ENCODE data around the gene TEX22. TPM values are rescaled to one million over a fixed set of nuclear protein-coding genes. Genes with fewer than 3 reads are reported as not detected.

Gene TEX22
- total RNA-seq, 2 experiments from 2014 or later: 2.0 to 2.6 TPM

DNA sequence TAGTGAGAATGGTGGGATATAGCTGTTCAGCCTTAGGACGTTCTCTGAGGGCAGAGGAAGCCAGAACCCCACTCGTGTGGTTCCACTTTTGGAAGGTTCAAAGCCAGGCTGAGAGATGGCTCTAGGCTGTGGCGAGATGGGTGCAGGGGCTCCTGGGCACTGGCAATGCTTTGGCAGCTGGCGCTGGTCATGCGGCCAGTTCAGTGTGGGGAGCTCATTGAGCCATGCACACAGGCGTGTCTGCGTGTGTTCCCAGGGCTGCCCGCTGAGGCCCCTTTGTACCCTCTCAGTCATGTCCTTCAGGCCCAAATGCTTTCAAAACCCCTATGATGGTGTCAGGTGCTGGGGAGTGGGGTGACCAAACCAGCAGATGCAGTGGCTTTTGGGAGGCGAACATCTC is 1.7 kb downstream of the TEX22 start:
- Mint-ChIP-seq H3K9me3 (peaks cover 27% of the 10 kb centered on the region), H3K27me3 (ENCODE audit: low read depth) (no peaks in the 10 kb centered on the region), H3K4me1 (ENCODE audit: low read depth) (peaks cover 42% of the 10 kb centered on the region), H3K27ac (no peak overlapping the region), H3K4me3 (peak overlapping the region; percentile 85), H3K36me3 (ENCODE audit: low read depth) (peaks cover 34% of the 10 kb centered on the region)
- intact Hi-C loops (cut with micrococcal nuclease): no loop called here
- DNase-seq: no peak
- CTCF ChIA-PET: no interaction called here

- Mint-ChIP-seq H3K27me3 (ENCODE audit: low read depth) (no peaks in the 10 kb centered on the region), H3K27ac (no peak overlapping the region), H3K9me3 (peaks cover 33% of the 10 kb centered on the region), H3K36me3 (ENCODE audit: low read depth) (peaks cover 34% of the 10 kb centered on the region), H3K4me1 (ENCODE audit: low read depth) (peaks cover 46% of the 10 kb centered on the region), H3K4me3 (no peak overlapping the region)
- intact Hi-C loops (cut with micrococcal nuclease): no loop called here
- CTCF ChIA-PET: interaction anchor here (0.9 kb wide), 1 partner anchor 88 kb away, joined by 3 read pairs; no protein-coding TSS in a partner anchor
- no peak for DNase-seq
Measured at GRCh38 chr14:105401699-105402098, 3.4 kb downstream of the TEX22 start.

DNA sequence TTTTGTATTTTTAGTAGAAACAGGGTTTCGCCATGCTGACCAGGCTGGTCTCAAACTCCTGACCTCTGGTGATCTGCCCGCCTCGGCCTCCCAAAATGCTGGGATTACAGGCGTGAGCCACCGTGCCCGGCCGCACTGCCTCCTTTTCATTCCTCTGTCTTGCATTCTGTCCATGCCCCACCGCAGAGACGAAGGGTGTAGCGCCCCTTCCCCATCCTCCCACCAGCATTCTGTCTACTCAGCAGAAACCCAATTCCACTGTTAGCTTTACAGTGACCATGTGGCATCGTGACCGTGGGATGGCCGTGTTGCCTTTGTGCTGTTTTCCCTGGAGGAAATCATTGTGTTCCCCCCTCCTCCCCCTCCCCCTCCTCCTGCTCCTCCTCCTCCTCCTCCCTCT is 10.3 kb downstream of the TEX22 start:
- peaks cover 10% of the 10 kb centered on the region for H3K9me3 Mint-ChIP-seq
- DNase-seq: no peak
- H3K27me3 Mint-ChIP-seq (ENCODE audit: low read depth): peaks cover 10% of the 10 kb centered on the region
- H3K27ac Mint-ChIP-seq: no peak overlapping the region
- H3K4me1 Mint-ChIP-seq (ENCODE audit: low read depth): peaks cover 19% of the 10 kb centered on the region
- CTCF ChIA-PET: no interaction called here
- H3K4me3 Mint-ChIP-seq: no peak overlapping the region
- H3K36me3 Mint-ChIP-seq (ENCODE audit: low read depth): no peaks in the 10 kb centered on the region
- intact Hi-C loops (cut with micrococcal nuclease): no loop called here

- intact Hi-C loops (cut with micrococcal nuclease): no loop called here
Measured at GRCh38 chr14:105409364-105409763, 11.0 kb downstream of the TEX22 start.

GRCh38 chr14:105410642-105411016 is 12.3 kb downstream of the TEX22 start:
- H3K27me3 Mint-ChIP-seq (ENCODE audit: low read depth): peaks cover 12% of the 10 kb centered on the region
- H3K4me1 Mint-ChIP-seq (ENCODE audit: low read depth): peaks cover 4% of the 10 kb centered on the region
- intact Hi-C loops (cut with micrococcal nuclease): no loop called here
- no peaks in the 10 kb centered on the region for H3K36me3 Mint-ChIP-seq (ENCODE audit: low read depth)
- CTCF ChIA-PET: interaction anchor here (1.0 to 1.1 kb wide), 2 partner anchors 12 to 70 kb away, joined by 3 read pairs; partner anchors contain the start of gene TEX22
- H3K9me3 Mint-ChIP-seq: peaks cover 2% of the 10 kb centered on the region
- no peak for DNase-seq
- H3K27ac Mint-ChIP-seq: no peak overlapping the region
- no peak overlapping the region for H3K4me3 Mint-ChIP-seq

More at GRCh38 chr14:105409364-105409763, 11.0 kb downstream of the TEX22 start:
- Mint-ChIP-seq H3K4me1 (ENCODE audit: low read depth) (peaks cover 12% of the 10 kb centered on the region), H3K4me3 (no peak overlapping the region), H3K27me3 (ENCODE audit: low read depth) (peaks cover 12% of the 10 kb centered on the region), H3K9me3 (peaks cover 10% of the 10 kb centered on the region), H3K36me3 (ENCODE audit: low read depth) (no peaks in the 10 kb centered on the region), H3K27ac (no peak overlapping the region)
- no peak for DNase-seq
- CTCF ChIA-PET: no interaction called here

- CTCF ChIA-PET: interaction anchor here (1.0 to 1.1 kb wide), 3 partner anchors 13 to 69 kb away, joined by 3 read pairs; partner anchors contain the start of gene TEX22
Measured at GRCh38 chr14:105411017-105411941, 12.9 kb downstream of the TEX22 start.

GRCh38 chr14:105411985-105412770 is 13.8 kb downstream of the TEX22 start:
- peaks cover 2% of the 10 kb centered on the region for H3K36me3 Mint-ChIP-seq (ENCODE audit: low read depth)
- H3K27ac Mint-ChIP-seq: no peak overlapping the region
- CTCF ChIA-PET: interaction anchor here (1.1 kb wide), 1 partner anchor 41 kb away, joined by 3 read pairs; no protein-coding TSS in a partner anchor
- peaks cover 4% of the 10 kb centered on the region for H3K4me1 Mint-ChIP-seq (ENCODE audit: low read depth)
- no peak for DNase-seq
- intact Hi-C loops (cut with micrococcal nuclease): no loop called here
- H3K9me3 Mint-ChIP-seq: no peaks in the 10 kb centered on the region
- no peak overlapping the region for H3K4me3 Mint-ChIP-seq
- H3K27me3 Mint-ChIP-seq (ENCODE audit: low read depth): peaks cover 12% of the 10 kb centered on the region

More at GRCh38 chr14:105411017-105411941, 12.9 kb downstream of the TEX22 start:
- no peak for DNase-seq
- Mint-ChIP-seq H3K27ac (no peak overlapping the region), H3K4me1 (ENCODE audit: low read depth) (peaks cover 4% of the 10 kb centered on the region), H3K4me3 (peak overlapping the region; percentile 32), H3K27me3 (ENCODE audit: low read depth) (peaks cover 12% of the 10 kb centered on the region), H3K36me3 (ENCODE audit: low read depth) (no peaks in the 10 kb centered on the region), H3K9me3 (no peaks in the 10 kb centered on the region)
- intact Hi-C loops (cut with micrococcal nuclease): no loop called here

- no peak for DNase-seq
- no peak overlapping the region for H3K4me3 Mint-ChIP-seq
- H3K36me3 Mint-ChIP-seq (ENCODE audit: low read depth): peaks cover 2% of the 10 kb centered on the region
- intact Hi-C loops (cut with micrococcal nuclease): no loop called here
- H3K27ac Mint-ChIP-seq: no peak overlapping the region
- H3K27me3 Mint-ChIP-seq (ENCODE audit: low read depth): peaks cover 12% of the 10 kb centered on the region
- CTCF ChIA-PET: interaction anchor here (1.6 kb wide), 1 partner anchor 9 kb away, joined by 7 read pairs; no protein-coding TSS in a partner anchor
- H3K4me1 Mint-ChIP-seq (ENCODE audit: low read depth): peaks cover 4% of the 10 kb centered on the region
- no peaks in the 10 kb centered on the region for H3K9me3 Mint-ChIP-seq
Measured at GRCh38 chr14:105412771-105413543, 14.6 kb downstream of the TEX22 start.

DNA sequence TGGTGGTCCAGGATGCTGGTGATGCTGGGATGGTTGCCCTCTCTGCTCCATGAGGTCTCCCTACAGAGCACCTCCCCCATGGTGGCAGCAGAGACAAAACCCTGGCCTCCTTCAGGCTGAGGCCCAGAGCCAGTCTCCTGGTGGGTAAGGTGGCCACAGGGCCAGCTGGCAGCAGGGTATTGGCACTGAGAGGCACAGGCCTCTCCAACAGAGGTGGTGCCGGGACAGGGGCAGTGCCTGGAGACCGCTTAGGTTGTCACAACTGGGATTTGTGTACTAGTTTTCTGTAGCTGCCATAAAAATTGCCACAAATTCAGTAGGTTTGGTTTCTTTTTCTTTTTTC is 15.2 kb downstream of the TEX22 start:
- intact Hi-C loops (cut with micrococcal nuclease): no loop called here
- H3K27me3 Mint-ChIP-seq (ENCODE audit: low read depth): peaks cover 12% of the 10 kb centered on the region
- no peak for DNase-seq
- H3K9me3 Mint-ChIP-seq: no peaks in the 10 kb centered on the region
- peaks cover 2% of the 10 kb centered on the region for H3K36me3 Mint-ChIP-seq (ENCODE audit: low read depth)
- H3K4me3 Mint-ChIP-seq: no peak overlapping the region
- CTCF ChIA-PET: interaction anchor here (1.1 to 1.6 kb wide), 2 partner anchors 9 to 76 kb away, joined by 3 to 7 read pairs; no protein-coding TSS in a partner anchor
- peaks cover 4% of the 10 kb centered on the region for H3K4me1 Mint-ChIP-seq (ENCODE audit: low read depth)
- H3K27ac Mint-ChIP-seq: no peak overlapping the region

DNA sequence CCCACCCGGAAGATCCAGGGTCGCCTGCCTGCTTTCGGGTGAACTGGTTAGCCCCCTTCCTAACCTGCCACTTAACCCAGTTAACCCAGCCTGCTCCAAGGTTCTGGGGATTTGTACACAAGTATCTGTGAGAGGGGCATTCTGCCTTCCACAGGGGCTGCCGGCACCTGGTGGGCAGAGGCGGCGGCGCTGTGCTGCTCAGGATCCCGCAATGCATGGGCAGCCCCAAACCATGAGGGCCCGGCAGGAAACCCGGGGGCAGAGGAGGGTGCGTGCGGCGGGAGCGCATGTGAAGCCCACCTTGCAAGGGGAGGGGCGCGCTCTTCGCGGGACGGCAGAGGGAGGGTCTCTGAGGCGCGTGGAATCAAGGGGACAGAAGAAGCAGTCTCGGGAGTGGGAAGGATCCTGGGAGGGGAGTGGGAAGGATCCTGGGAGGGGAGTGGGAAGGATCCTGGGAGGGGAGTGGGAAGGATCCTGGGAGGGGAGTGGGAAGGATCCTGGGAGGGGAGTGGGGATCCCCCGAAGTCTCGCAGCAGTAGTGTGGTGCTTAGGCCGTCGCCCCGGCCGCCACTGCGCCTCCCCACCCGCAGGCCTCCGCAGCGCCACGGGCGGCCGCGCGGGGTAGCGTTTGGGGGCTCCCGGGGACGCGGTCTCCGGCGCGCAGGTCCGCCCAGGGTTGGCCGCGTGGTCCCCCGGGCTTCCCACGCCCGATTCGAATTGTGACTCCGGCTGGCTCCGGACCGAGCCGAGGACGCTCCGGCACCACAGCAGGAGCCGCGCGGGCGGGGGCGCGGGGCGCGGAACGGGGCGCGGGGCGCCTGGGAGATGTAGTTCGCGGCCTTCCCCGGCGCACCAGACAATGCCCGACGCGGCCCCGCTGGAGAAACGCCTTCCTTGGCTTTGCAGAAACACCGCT is 16.4 kb downstream of the TEX22 start:
- H3K27ac Mint-ChIP-seq: no peak overlapping the region

More for the DNA sequence above, 16.4 kb downstream of the TEX22 start:
- Mint-ChIP-seq H3K9me3 (no peaks in the 10 kb centered on the region), H3K27me3 (ENCODE audit: low read depth) (peaks cover 12% of the 10 kb centered on the region), H3K36me3 (ENCODE audit: low read depth) (peaks cover 2% of the 10 kb centered on the region), H3K4me3 (peak overlapping the region; percentile 64), H3K4me1 (ENCODE audit: low read depth) (peaks cover 9% of the 10 kb centered on the region)
- CTCF ChIA-PET: interaction anchor here (1.1 to 1.6 kb wide), 4 partner anchors 11 to 75 kb away, joined by 3 to 7 read pairs (median 4); no protein-coding TSS in a partner anchor
- intact Hi-C loops (cut with micrococcal nuclease): loop anchor here (2.0 kb wide), 2 partner anchors 16 to 76 kb away; partner anchors contain the start of genes TEDC1 and TEX22
- peak; percentile 65 for DNase-seq
